Prostate gland (tissue), 2 donors: ENCODE measurements around the gene HDGFL3.

Experiments used
- CTCF ChIP-seq, 4 experiments: fragments of 200-600 bp in 2 of 4; fragments of 450-650 bp in 2 of 4; sonication (generic) in 2 of 4; IDR thresholded peaks; 1 replicate in 3 of 4; 2 replicates in 1 of 4; pipeline ENCODE4 v1.5.1; 2016 to 2019; ENCODE audit warnings: antibody characterized with exemption in 4 of 4, mild to moderate bottlenecking in 2 of 4, moderate library complexity in 2 of 4
- POLR2A ChIP-seq: fragments of 450-650 bp; IDR thresholded peaks from one replicate; pipeline ENCODE4 v1.6.1; 2016; ENCODE audit warnings: antibody characterized with exemption, mild to moderate bottlenecking
- POLR2AphosphoS5 ChIP-seq: sonication (generic); formaldehyde crosslinking; IDR thresholded peaks from one replicate; pipeline ENCODE4 v1.6.1; 2017; ENCODE audit warnings: antibody characterized with exemption

- TF ChIP-seq POLR2A (no peak), CTCF (IDR thresholded peaks at IDR 0.05) (no peak), POLR2AphosphoS5 (no peak)
Measured at GRCh38 chr15:83203543-83203942, 4.1 kb downstream of the HDGFL3 start.
